ENCODE measurements around the gene CR1. TPM values are rescaled to one million over a fixed set of nuclear protein-coding genes. Genes with fewer than 3 reads are reported as not detected.

Gene CR1
- polyA plus RNA-seq, 1 donor (not counting 4 experiments of a cell fraction or from before 2014, with no cell fraction given): 0.09 TPM

DNA sequence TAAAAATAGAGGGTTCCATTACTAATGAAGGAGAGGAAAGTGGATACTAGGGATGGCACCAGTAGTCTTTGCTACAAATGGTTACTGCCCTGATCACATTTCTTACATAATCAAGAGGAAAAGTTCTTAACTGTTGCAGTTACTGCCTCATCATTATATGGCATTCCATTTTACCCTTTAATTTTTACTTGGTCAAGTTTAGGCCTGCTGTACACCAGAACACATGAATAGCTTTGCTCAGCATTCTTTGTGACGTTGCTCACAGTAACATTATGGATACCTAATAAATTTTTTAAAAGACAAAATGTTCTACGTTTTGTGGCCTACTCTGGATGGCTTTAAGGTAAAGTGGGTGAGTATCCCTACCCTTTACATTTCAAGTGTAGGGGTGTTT, 110.4 kb downstream of the CR1 start:
- Histone ChIP-seq H3K9ac (ENCODE audit: control insufficient read depth, extremely low read depth, insufficient read depth, low read length) (no peak overlapping the region), H3K36me3 (ENCODE audit: control insufficient read depth in 2 of 2, extremely low read depth in 1 of 2, insufficient read depth in 2 of 2, low read length in 2 of 2) (no peaks in the 10 kb centered on the region), H3K9me3 (ENCODE audit: control insufficient read depth, low read depth, low read length) (no peaks in the 10 kb centered on the region), H2AFZ (ENCODE audit: control insufficient read depth, low read length) (no peak overlapping the region), H3K4me3 (ENCODE audit: control insufficient read depth in 2 of 3, extremely low read depth in 1 of 3, insufficient read depth in 2 of 3, low read depth in 1 of 3, low read length in 3 of 3) (no peak overlapping the region), H3K9me1 (ENCODE audit: control insufficient read depth, extremely low read depth, insufficient read depth, low read length) (no peaks in the 10 kb centered on the region), H3K4me1 (ENCODE audit: control insufficient read depth, extremely low read depth, insufficient read depth, low read length) (peaks cover 4% of the 10 kb centered on the region), H4K20me1 (ENCODE audit: control insufficient read depth, extremely low read depth, insufficient read depth, low read length) (no peaks in the 10 kb centered on the region), H3K4me2 (ENCODE audit: control insufficient read depth, extremely low read depth, insufficient read depth, low read depth, low read length) (no peak overlapping the region), H3K27ac (ENCODE audit: control insufficient read depth, insufficient read depth, low read length) (no peak overlapping the region), H3K27me3 (ENCODE audit: control insufficient read depth, extremely low read depth, insufficient read depth, low read length) (peaks cover 2% of the 10 kb centered on the region), H3K79me2 (ENCODE audit: control insufficient read depth, insufficient read depth, low read length) (no peaks in the 10 kb centered on the region)
- peak; percentile 43 for FAIRE-seq
- DNase-seq (ENCODE audit: low read depth, low spot score): no peak
- dilution Hi-C loops (cut with MboI; ENCODE audit: extremely low pct_ligation_motif_present, low sequenced_read_pairs): no loop called here
- TF ChIP-seq CTCF (optimal IDR thresholded peaks at IDR 0.05 in 1 of 3, IDR thresholded peaks at IDR 0.05 in 1 of 3, conservative IDR thresholded peaks at IDR 0.05 in 1 of 3; ENCODE audit: extremely low read depth in 1 of 3, insufficient read depth in 2 of 3, low read length in 3 of 3) (no peak), EZH2 (IDR thresholded peaks at IDR 0.05; ENCODE audit: low read length) (no peak)

- peaks cover 3% of the 10 kb centered on the region for H3K27me3 ChIP-seq (ENCODE audit: control insufficient read depth, extremely low read depth, insufficient read depth, low read length)
- dilution Hi-C loops (cut with MboI; ENCODE audit: extremely low pct_ligation_motif_present, low sequenced_read_pairs): no loop called here
- H3K4me2 ChIP-seq (ENCODE audit: control insufficient read depth, extremely low read depth, insufficient read depth, low read depth, low read length): no peak overlapping the region
- TF ChIP-seq EZH2 (IDR thresholded peaks at IDR 0.05; ENCODE audit: low read length) (no peak), CTCF (optimal IDR thresholded peaks at IDR 0.05 in 1 of 3, IDR thresholded peaks at IDR 0.05 in 1 of 3, conservative IDR thresholded peaks at IDR 0.05 in 1 of 3; ENCODE audit: extremely low read depth in 1 of 3, insufficient read depth in 2 of 3, low read length in 3 of 3) (peak in 1 of 3 experiments; percentile 10)
- H2AFZ ChIP-seq (ENCODE audit: control insufficient read depth, low read length): no peak overlapping the region
- DNase-seq (ENCODE audit: low read depth, low spot score): no peak
- no peaks in the 10 kb centered on the region for H4K20me1 ChIP-seq (ENCODE audit: control insufficient read depth, extremely low read depth, insufficient read depth, low read length)
- H3K4me1 ChIP-seq (ENCODE audit: control insufficient read depth, extremely low read depth, insufficient read depth, low read length): no peaks in the 10 kb centered on the region
- no peaks in the 10 kb centered on the region for H3K79me2 ChIP-seq (ENCODE audit: control insufficient read depth, insufficient read depth, low read length)
- no peak overlapping the region for H3K4me3 ChIP-seq (ENCODE audit: control insufficient read depth in 2 of 3, extremely low read depth in 1 of 3, insufficient read depth in 2 of 3, low read depth in 1 of 3, low read length in 3 of 3)
- no peaks in the 10 kb centered on the region for H3K9me3 ChIP-seq (ENCODE audit: control insufficient read depth, low read depth, low read length)
- H3K9ac ChIP-seq (ENCODE audit: control insufficient read depth, extremely low read depth, insufficient read depth, low read length): no peak overlapping the region
- FAIRE-seq: no peak
- H3K36me3 ChIP-seq (ENCODE audit: control insufficient read depth in 2 of 2, extremely low read depth in 1 of 2, insufficient read depth in 2 of 2, low read length in 2 of 2): no peaks in the 10 kb centered on the region
- no peak overlapping the region for H3K27ac ChIP-seq (ENCODE audit: control insufficient read depth, insufficient read depth, low read length)
- no peaks in the 10 kb centered on the region for H3K9me1 ChIP-seq (ENCODE audit: control insufficient read depth, extremely low read depth, insufficient read depth, low read length)
These were observed 116.8 kb downstream of the CR1 start for GRCh38 chr1:207612762-207613161.

All from keratinocyte (primary cell).